CD4-positive, alpha-beta T cell treated with Interferon gamma for 1 hour (primary cell): ENCODE data around the gene TIGD6.
A peak's percentile ranks its signal among the peaks of the same experiment; 100 is the strongest.

ENCODE experiments used
- DNase-seq: peaks from one replicate; pipeline ENCODE4 v3.0.0-alpha.2; 2020

TIGD6 gene

DNA sequence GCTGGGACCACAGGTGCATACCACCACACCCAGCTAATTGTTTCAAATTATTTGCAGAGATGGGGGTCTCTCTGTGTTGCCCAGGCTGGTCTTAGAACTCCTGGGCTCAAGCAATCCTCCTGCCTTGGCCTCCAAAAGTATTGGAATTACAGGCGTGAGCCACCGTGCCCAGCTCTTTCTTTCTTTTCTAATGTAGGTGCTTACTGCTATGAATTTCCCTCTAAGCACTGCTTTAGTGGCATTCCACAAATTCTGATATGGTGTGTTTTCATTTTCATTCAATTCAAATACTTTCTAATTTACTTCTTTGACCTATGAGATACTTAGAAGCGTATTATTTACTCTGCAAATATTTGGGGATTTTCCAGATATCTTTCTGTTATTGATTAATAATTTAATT, 15.0 kb upstream of the TIGD6 start:
- no peak for DNase-seq

DNA sequence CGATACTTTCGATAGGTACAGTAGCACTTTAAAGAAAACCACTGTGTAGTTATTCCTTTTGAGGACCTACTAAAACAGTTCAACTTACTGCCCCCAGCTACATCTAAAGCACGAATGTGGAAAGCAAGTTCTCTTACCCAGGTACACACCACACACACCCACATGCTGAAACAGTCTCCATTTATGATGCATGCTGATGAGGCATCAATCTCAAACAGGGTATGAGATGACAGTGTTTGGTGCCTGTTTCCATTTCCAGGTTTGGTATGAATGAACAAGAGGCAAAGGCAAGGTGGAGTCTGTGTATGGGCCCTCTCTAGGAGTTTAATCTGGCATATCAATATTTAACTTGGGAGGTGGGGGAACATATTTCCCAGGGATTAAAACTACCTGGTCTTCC, 14.0 kb upstream of the TIGD6 start:
- DNase-seq: no peak

DNA sequence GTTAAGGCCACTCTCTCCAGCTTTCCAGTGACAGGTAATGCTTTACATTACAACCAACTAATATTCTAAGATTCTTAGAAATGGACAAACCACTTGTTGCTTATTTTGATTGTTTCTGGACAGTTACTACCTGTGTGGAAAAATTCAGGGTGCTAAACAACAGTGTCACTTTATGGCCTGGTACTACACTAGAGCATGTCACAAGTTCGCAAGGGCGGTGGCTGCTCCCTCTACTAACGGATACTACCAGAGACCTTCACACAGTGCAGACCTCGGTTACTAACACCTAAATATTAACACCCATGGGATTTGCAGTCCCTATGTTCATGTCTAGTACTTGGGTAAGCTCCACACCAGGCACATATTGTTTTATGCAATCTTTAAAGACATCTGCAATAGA, 13.5 kb upstream of the TIGD6 start:
- DNase-seq: no peak

DNA sequence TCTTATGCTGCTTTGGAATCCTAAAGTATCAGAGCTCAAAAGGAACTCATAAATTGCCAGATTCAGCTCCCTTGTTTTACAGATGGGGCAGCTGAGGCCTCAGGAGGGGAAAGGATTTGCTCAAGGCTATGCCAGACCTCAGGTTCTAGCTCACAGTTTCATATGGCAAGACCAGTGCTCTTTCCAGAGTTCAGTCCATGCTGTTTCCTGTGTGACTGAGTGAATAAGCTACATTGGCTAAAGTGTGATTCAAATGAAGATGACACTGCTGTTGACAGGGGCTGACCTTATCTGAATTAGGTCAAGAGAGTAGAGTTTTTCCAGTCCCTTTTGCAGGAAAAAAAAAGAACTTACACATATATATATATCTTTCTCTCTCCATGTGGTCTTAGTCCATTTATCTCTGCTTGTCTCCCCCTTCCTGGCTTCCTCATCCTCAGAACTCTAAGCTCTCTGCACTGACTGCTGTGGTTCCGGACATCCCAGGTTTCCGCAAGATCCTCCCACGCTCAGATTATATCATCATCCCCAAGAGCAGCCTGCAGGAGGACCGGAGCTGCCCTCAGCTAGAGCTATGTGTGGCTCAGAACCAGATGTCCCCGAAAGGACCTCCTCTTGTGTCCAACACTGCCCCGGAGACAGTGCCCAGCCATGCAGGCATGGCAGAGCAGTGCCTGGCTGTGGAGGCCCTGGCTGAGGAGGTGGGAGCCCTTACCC, 9.4 kb upstream of the TIGD6 start:
- DNase-seq: no peak

DNA sequence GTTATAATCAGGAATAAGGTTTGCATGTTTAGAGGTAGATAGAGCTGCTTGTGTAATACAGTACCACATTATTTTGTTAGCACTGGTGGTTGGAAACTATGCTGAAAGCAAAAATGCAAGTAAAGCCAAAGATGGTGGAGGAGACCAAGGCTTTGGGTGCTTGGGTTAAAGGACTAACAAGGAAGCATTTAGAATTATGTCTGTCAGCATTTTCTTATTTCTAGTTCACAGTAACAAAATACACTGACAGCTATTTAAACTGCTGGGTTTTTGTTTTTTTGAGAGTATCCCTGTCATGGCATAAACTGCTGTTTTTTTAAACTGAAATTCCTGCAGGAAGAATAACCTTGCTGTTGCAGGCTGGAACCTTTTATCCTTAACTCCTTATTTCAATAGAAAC, 6.6 kb upstream of the TIGD6 start:
- no peak for DNase-seq

DNA sequence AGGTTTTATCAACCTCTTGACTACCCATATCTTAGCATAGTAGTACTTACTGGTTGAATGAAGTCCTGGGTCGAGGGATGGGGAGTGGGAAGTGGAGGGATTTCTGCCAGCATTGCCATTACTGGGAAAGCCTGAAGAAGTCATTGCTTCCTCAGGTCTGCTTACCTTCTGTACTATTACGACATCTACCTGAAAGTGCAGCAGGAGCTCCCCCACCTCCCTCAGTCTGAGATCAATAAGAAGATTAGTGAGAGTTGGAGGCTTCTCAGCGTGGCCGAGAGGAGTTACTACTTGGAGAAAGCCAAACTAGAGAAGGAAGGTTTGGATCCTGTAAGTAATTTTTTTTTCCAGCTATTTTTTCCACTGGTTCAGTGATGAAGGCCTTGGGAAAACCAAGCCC, 5.9 kb upstream of the TIGD6 start:
- no peak for DNase-seq

DNA sequence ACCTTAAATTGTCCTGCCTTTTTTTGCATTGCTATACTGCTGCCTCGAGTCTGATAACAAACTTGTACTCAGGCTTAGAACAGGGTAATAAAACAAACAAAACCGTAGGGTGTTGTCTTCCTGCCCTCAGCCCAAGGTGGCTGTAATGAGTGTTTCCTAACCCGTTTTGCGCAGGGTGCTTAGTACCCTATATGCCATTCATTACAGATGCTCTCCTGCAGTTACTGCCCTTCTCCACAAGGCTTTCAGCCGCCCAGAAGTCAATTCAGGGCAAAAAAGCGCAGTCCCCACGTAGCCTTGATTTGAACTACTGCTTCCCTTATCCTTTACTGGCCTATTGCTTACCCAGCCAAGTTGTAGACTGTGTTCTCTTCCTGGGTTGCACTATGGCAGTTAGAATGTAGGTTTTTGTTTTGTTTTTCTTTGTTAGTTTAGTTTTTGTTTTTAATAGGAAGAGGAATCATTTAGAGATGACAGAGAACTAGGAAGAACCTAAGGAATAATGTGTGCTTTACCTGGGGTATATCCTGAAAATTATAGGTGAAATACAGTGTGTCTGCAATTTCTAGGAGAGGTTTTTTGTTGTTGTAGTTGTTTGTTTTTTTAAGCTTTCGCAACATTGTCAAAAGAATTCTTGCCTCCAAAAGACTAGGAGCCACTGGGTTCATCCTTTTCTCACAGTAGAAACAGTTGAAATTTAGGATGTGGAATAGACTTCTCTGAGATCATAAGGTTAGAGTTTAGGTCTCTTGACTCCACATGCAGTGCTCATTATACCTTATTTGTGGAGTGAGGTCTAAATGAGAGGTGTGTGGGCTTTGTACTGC, 1.4 kb upstream of the TIGD6 start:
- DNase-seq: peak; percentile 74

DNA sequence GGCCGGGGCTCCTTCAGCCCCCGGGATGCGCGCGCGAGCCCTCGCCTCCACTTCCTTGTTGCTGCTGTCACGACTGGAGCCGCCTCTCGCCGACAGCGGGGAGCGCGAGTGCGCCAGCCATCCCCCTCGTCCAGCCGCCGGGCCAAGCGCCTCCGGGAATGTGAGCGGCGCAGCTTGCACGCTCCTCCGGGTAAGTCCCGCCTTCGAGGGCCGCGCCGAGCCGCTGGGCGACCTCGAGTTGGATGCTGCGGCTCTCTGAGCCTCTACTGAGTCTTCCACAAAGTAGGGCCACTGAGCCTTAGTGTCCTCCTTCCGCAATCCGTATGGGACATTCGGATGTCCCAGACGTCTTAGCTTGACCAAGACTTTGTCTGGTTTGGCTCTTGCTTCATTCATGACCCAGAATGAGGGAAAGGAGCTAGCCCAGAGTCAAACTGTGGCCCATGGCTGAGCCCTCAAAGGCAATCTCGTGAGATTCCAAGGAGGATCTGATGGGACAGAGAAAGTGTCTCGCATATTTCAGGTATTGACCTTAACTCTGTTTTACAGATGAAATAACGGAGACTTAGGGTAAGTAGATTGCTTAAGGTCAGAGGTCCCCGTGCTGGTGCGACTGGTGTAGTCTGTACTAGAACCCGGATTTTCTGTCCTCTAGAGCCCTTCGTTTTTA, 671 bp upstream of the TIGD6 start:
- DNase-seq: peak; percentile 31

DNA sequence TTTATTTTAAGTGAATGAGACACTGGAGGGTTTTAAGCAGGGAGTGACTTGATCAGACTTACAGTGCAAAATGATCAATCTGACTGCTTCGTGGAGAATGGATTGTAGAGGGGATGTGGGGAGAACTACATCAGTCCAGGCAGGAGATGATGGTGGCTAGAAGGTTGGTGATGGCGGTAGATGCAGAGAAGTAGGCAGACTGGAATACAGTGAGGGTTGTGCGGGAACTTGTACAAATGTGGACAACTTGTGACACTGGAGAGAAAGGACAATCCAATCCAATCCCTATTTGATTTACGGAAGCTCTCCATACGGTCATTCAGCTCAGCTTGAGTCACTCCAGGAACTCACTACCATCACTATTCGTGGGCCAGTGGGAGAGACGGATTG, 593 bp downstream of the TIGD6 start:
- DNase-seq: no peak

DNA sequence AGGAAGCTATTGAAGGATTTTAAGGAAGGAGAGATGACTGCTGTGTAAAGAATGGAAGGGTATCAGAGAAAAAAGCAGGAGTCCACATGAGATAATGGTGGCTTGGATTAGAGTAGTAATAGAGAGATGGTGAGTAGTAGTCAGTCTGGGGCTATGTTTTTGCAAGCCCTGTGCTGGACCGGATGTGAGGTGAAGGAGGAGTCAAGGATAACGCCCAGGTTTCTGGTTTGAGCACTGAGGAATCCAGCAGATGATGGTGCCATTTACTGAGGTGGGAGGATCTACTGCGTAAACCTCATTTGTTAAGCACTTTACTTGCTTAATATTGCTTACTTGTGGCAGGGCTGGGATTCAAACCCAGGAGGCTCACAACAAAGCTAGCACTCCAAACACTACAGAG, 1.1 kb downstream of the TIGD6 start:
- DNase-seq: no peak

DNA sequence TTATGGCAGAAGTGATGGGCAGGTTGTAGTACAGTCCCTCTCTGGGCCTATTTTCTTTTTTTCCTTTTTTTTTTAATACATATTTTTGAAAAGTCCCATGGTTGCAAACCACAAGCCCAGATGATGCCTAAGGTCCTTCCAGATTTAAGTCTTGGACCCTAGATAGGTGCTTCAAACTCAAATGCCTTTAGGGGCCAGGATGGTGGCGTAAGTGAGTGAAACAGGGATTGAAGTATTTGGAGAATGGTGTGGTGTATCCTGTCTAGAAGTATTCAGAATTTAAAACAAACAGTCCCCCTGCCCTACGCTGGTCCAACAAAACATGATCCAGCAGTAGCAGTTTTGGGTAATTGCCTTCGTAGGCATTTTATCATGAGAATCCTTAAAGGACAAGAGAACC, 2.2 kb downstream of the TIGD6 start:
- no peak for DNase-seq

DNA sequence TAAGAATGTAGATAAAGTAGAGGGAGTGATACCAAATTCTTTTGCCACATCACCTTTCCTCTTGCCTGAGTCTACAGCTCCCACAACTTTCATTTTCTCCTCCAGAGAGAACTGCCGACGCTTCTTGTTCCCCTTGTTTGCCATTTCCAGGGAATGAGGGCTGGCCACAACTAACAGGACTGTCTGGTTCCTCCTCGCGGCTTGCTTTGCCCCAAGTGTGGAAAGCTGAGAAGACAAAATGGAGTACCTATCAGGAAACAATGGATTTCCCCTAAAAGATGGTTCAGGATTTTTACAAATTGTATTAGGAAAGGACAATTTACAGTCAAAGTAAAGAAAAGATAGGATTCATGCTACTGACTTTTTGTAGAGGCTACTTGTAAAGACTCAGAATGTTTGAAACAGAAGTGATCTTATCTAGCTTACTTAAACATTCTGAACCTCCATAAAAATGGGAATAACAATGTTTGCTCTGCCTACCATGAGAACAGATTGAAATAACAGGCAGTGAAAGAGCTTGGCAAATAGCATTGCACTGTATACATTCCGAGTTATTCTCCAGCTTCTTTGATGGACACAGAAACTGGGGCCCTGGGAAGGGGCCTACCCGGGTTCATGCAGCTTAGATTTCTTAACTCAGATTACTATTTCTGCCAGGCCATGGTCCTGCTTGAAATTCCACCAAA, 4.1 kb downstream of the TIGD6 start:
- DNase-seq: no peak

DNA sequence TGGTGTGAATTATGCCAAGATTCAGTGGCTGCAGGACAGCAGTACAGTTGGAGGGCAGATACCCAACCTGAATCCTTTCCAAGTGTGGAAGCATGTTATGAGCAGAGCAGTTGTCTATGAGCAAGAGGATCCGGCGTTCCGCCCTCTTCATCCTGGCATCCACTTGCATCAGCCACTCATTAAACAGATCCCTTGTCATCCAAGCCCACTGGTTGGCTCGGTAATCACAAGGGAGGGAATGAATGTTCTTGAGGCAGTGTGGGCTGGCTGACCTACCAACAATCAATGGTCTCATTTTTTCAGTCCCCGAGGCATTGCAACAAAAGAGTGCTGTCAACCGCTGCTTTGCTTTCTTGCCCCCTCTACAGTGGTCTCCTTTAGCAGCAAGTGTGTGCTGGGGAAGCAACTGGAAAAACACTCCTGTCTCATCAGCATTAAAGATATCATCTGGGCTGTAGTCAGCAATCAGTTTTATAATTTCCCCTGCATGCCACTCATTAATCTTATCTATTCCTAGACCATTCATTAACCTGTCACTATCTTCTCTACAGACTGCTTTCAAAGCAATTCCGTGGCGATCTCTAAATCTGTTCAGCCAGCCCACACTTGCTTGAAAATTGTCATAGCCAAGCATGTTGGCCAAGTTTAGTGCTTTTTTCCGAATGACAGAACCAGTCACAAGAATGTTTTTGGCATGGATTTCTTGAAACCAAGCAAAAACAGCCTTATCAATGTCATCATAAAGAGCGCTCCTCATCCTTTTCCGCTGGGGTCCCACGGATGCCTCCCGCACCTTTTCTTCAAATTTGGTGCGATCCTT, 4.9 kb downstream of the TIGD6 start:
- DNase-seq: no peak

DNA sequence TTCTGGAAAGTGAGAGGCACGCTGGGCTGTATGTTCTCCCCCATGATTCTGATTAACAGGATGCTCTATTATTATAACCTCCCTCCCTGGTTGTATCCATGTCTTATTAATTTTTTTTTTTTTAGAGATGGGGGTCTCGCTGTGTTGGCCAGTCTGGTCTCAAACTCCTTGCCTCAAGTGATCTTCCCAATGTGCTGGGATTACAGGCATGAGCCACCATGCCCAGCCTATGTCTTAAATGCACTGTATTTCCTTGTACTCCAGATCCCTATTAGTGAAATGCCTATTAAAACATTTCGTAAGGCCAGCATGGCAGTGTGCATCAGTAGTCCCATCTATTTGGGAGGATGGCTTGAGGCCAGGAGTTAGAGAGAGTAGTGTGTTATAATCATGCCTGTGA, 7.0 kb downstream of the TIGD6 start:
- no peak for DNase-seq

DNA sequence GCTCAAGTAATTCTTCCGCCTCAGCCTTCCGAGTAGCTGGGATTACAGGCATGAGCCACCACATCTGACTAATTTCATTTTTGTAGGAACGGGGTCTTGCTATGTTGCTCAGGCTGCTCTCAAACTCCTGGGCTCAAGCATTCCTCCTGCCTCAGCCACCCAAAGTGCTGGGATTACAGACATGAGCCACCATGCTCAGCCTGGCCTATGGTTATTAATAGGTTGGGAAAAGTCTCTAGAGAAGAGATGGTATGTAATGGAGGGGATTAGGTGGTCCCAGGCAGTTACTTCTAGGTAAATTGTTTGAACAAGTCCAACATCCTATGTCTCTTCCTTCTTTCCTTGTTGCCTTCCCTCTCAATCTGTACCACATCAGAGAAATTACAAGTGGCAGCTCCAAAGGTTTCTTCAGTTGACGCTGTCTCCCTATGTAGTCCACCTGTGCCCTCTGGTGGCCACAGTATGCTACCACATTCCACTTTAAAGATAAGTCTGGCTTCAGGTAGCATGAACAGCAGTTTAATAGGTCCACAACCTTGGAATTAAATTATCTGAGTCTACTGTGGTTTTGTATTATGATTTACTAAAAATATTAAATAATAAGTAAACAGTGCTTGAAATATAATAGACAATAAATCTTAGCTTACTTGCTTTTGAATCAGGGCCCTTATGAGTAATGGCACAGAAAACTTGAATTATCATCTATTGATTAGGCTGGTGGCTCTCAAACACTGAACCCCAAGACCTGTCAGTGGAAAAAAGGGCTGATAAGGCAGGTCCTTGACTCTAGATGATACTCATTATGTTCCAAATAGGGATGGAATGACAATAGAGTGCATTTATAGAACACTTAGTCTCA, 9.7 kb downstream of the TIGD6 start:
- peak; percentile 54 for DNase-seq

DNA sequence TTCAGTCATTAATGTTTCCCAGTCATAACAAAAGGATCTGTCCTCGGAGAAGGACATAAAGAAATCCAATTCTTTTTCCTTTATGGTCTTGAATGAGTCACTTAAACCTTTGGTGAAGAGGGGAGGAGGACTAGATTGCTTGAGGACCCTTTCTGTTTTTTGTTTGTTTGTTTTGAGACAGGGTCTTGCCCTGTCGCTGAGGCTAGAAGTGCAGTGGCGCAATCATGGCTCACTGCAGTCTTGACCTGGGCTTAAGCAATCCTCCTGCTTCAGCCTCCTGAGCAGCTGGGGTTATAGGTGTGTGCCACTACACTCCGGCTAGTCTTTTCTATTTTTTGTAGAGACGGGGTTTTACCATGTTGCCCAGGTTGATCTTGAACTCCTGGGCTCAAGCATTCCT, 12.3 kb downstream of the TIGD6 start:
- DNase-seq: no peak

DNA sequence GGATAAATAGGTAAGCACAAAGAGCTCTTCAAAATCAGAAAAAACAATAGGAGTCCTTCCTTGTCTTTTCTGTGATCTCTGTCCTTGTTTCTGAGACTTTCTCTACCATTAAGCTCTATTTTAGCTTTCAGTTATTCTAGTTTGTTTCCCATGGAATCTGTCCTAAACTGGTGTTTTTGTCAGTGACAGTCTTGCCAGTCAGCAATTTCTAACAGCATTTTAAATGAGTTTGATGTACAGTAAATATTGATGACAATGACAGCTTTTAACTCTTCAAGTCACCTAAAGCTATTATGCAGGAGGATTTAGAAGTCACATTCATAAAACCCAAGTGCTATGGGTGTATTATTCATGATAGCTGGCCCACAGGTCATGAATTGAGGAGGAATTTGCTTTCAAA, 17.9 kb downstream of the TIGD6 start:
- no peak for DNase-seq

DNA sequence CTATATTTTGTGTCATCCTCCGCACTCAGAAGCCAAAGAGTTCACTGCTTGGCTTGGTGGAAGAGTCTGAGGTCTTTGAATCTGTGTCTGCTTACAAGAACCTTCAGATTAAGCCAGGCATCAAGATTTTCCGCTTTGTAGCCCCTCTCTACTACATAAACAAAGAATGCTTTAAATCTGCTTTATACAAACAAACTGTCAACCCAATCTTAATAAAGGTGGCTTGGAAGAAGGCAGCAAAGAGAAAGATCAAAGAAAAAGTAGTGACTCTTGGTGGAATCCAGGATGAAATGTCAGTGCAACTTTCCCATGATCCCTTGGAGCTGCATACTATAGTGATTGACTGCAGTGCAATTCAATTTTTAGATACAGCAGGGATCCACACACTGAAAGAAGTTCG, 19.2 kb downstream of the TIGD6 start:
- DNase-seq: no peak

DNA sequence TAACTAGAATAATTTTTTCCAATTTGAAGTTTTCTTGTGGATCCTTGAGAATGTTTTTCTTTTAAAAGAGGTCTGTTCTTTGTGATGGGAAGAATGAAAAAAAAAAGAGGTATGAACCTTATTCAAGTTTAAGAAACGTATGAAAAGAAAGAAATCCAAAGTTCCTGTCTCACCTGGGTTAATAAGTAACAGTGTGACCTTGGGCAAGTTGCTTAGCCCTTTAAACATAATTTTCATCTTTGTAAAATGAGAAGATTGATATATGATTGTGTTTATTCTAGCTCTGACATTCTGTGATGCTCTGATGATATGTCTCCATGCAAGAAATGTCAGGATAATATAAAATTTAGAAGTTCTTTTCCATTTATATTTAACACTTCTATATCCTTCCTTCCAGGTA, 20.6 kb downstream of the TIGD6 start:
- no peak for DNase-seq

DNA sequence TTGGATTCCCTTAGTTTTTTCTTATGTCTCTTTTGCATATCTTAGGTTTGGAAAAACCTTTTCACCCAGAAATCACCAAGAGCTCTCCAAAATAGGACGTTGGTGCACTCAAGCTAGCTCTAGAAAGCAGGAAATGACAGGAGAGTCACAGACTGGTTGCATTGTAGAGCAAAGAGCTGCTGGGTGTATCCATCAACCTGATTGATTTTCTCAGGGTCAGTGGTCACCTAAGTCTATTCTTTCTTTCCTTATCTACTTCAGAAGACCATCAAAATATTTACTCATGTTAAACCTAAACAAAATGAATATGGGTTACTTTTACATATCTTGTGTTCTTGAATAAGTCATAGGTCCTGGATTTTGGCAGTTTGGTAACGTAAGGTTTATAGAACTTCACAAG, 25.0 kb downstream of the TIGD6 start:
- no peak for DNase-seq

DNA sequence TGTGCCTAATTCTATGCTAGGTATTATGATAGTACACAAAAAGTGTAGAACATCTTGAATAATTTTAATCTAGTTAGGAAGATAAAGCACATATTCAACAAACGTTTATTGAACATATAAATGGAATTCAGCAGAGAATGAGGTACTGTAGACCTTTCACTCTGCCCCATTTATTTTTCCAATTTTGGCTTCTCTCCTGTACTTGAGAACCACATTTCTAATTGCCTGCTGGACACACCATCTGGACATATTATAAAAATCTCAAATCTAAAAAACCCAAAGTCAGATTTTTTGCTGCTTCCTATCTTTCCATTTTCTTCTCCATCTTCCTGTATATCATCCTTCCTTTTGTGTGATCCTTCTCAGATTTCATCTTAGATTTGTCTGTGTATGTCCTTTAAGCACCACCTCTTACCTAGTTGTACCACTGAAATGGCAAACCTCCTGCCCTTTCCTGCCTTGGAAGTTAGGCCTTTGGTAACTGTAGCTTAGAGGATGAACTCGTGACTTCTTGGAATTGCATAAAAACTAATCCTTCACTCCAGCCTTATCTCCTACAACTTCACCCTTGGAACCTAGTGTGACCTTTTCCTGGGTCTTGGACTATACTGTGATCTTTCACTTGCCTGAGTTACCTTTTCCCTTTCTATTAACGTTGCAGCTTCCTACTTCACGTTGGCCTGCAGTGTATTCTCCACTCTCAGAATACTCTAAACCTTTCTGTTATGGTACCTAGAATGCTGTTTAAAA, 31.1 kb downstream of the TIGD6 start:
- no peak for DNase-seq
